BE2C (cell line): Measurements from ENCODE around the gene FAM124A.

ENCODE experiments used
- DNase-seq: peaks from one replicate; pipeline ENCODE4 v3.0.0-alpha.2; 2020
- H3K27me3 ChIP-seq: fragments of 250-450 bp; sonication (Bioruptor Pico); 2 replicates; pipeline ENCODE4 v1.5.1; 2020; ENCODE audit warnings: mild to moderate bottlenecking
- H3K36me3 ChIP-seq: fragments of 250-450 bp; sonication (Bioruptor Pico); 2 replicates; pipeline ENCODE4 v1.5.1; 2020; ENCODE audit warnings: mild to moderate bottlenecking
- H3K4me1 ChIP-seq: fragments of 250-450 bp; sonication (Bioruptor Pico); 2 replicates; pipeline ENCODE4 v1.5.1; 2020
- H3K4me3 ChIP-seq: 2 replicates; pipeline ENCODE4 v1.5.1; 2011; ENCODE audit warnings: low read depth, low read length
- H3K9me3 ChIP-seq: fragments of 250-450 bp; sonication (Bioruptor Pico); 2 replicates; pipeline ENCODE4 v1.5.1; 2020
- TF ChIP-seq, protein P1 (sequence below): IDR thresholded peaks from 2 replicates; pipeline ENCODE4 v1.5.1; 2012; ENCODE audit warnings: mild to moderate bottlenecking, low read depth, low read length

FAM124A gene

DNA sequence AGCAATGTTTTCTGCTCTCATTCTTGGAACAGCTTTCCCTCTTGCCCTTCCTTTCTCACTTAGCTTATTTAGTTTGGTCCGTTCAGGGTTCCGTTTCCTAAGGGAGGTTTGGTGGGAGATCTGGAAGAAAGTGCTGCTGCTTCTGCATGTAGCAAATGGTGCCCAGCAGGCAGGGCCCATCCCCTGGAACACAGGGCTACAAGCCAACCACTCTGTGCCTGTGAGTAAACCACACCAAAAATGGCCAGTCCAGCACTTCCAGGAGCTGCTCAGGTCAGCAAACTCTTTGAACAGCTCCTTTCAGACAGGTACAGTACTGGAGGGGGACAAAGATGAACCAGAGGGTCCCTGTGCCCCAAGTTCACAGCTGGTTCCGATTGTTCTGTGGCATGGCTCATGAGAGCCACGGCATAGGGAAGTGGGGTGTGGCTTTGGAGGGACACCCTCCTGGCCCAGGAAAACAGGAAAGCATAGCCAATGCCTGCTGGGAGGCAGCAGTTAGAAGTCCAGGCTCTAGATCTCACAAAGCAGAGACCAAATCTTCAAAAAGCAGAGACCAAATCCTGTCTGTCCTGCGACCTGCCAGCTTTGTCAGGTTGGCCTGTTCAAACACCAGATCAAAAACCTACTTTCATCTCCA, 39.5 kb downstream of the FAM124A start:
- Histone ChIP-seq H3K9me3 (no peaks in the 10 kb centered on the region), H3K27me3 (no peaks in the 10 kb centered on the region), H3K36me3 (no peaks in the 10 kb centered on the region; the same call in 1 of the 2 replicates), H3K4me3 (no peak overlapping the region), H3K4me1 (peaks cover 6% of the 10 kb centered on the region)
- TF ChIP-seq, protein P1, sequence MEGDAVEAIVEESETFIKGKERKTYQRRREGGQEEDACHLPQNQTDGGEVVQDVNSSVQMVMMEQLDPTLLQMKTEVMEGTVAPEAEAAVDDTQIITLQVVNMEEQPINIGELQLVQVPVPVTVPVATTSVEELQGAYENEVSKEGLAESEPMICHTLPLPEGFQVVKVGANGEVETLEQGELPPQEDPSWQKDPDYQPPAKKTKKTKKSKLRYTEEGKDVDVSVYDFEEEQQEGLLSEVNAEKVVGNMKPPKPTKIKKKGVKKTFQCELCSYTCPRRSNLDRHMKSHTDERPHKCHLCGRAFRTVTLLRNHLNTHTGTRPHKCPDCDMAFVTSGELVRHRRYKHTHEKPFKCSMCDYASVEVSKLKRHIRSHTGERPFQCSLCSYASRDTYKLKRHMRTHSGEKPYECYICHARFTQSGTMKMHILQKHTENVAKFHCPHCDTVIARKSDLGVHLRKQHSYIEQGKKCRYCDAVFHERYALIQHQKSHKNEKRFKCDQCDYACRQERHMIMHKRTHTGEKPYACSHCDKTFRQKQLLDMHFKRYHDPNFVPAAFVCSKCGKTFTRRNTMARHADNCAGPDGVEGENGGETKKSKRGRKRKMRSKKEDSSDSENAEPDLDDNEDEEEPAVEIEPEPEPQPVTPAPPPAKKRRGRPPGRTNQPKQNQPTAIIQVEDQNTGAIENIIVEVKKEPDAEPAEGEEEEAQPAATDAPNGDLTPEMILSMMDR = no peak
- DNase-seq = no peak

DNA sequence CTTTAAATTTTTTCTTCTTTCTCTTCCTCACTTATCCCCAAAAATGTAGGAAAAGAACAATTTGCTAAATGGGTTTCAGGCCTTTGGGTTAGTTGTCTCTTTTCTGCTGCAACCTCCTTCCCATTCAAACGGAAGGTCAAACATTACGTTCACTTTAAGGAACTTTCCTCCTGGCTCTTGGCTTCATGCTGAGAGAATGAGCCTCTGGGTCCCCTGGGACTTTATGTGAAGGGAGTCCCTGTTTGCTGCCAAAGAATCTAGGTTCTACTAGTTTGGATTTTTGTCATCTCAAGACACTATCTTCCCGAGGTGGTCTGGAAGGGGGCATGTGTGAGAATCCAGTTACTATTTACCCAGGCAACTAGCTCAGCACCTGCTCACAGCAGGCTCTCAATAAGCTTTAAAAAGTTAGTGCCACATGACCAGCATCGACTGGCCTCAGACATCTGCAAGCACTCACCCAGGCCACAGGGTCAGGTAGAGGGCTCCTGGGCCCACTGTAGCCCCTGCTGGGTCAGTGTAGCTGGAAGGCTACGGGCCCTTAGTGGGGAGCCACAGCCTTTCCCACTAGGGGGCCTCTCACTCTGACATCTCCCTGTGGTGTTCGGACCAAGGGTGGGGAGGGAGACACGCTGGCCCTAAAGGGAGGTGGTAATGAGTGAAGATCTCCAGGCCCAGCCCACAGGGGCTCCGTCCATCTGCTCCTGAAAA, 40.5 kb downstream of the FAM124A start:
- Histone ChIP-seq H3K4me3 (no peak overlapping the region), H3K36me3 (no peaks in the 10 kb centered on the region; the same call in 1 of the 2 replicates), H3K27me3 (no peaks in the 10 kb centered on the region), H3K4me1 (peaks cover 6% of the 10 kb centered on the region), H3K9me3 (no peaks in the 10 kb centered on the region)
- TF ChIP-seq, protein P1 = peak; percentile 41
- DNase-seq = no peak

DNA sequence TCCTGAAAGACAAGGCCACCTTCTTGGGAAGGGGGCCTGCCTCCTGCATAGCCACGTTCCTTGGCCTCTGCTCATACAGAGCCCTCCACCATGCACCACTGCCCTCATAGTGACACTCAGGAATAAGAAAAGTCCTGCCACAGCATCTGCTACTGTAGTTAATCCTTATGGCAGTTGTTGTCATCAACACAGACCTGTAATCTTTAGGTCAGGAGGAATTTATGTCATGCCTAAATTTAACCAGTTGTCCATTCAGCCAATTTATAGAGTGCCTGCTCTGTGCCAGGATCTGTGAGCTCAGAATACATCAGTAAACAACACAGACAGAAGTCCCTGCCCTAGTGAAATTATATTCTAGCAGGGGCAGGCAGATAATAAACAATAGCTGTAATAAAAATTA, 44.4 kb downstream of the FAM124A start:
- H3K9me3 ChIP-seq = no peaks in the 10 kb centered on the region
- DNase-seq = no peak
- TF ChIP-seq, protein P1 = no peak
- H3K4me1 ChIP-seq = no peaks in the 10 kb centered on the region
- H3K27me3 ChIP-seq = no peaks in the 10 kb centered on the region
- no peaks in the 10 kb centered on the region; the same call in 1 of the 2 replicates for H3K36me3 ChIP-seq
- no peak overlapping the region for H3K4me3 ChIP-seq

DNA sequence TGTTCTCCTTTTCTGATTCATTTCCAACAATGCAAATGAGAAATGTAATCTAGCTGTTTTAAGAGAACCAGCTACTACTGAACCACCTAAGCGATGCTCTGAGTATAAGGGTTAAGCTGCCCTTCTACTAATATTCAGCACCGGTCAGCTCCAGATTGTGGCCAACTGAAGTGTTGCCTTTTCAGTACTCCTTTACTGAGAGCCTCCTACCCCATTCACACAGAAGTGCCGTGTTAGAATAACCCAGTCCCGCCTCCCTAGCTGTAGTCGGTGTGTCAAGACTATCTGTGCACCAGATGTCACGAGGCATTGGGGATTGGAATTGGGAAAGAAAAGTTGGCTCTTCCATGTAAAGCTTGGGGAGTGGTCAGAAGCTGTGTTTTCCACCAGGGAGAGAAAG, 45.4 kb downstream of the FAM124A start:
- no peaks in the 10 kb centered on the region for H3K9me3 ChIP-seq
- DNase-seq = no peak
- TF ChIP-seq, protein P1 = no peak
- no peaks in the 10 kb centered on the region; the same call in 1 of the 2 replicates for H3K36me3 ChIP-seq
- no peaks in the 10 kb centered on the region for H3K27me3 ChIP-seq
- no peak overlapping the region for H3K4me3 ChIP-seq
- no peaks in the 10 kb centered on the region for H3K4me1 ChIP-seq

DNA sequence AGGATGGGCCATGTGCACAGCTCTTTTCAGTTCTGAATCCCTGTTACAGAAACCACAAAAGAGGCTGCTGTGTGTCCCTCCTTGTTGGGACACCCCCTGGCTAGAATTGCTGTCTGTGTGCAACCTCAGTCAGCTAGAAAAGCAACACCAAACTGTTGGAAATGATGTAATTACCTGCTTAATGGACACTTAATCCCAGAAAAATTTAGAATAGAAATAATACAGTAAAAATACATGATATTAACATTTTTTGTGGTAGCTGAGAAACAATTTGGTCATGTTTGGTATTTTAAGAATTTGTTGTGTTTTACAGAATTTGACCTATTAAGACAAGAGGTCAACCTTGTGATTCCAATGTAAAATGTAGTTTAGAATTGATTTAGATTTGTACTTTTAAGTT, 46.8 kb downstream of the FAM124A start:
- Histone ChIP-seq H3K27me3 (no peaks in the 10 kb centered on the region), H3K4me3 (no peak overlapping the region), H3K9me3 (no peaks in the 10 kb centered on the region), H3K36me3 (no peaks in the 10 kb centered on the region; the same call in 1 of the 2 replicates), H3K4me1 (no peaks in the 10 kb centered on the region)
- TF ChIP-seq, protein P1 = no peak
- no peak for DNase-seq

- H3K4me1 ChIP-seq = no peaks in the 10 kb centered on the region
- H3K4me3 ChIP-seq = no peak overlapping the region
- TF ChIP-seq, protein P1 = no peak
- H3K36me3 ChIP-seq = no peaks in the 10 kb centered on the region
- DNase-seq = no peak
- H3K27me3 ChIP-seq = no peaks in the 10 kb centered on the region
- H3K9me3 ChIP-seq = no peaks in the 10 kb centered on the region
Observed at GRCh38 chr13:51270623-51271415, 48.6 kb downstream of the FAM124A start.
